GM18520 (cell line): ENCODE measurements around the gene CLIC3.
"Not testable (repeated sequence)": the region's sequence is repeated elsewhere in the genome, so short reads cannot be mapped to it uniquely, and the experiment has no call there.

ENCODE experiments used
- ATAC-seq: cut with Tn5 transposase; IDR thresholded peaks from one replicate; pipeline ENCODE4 v1.9.1; 2021; ENCODE audit not compliant: unreplicated experiment

CLIC3 gene, protein sequence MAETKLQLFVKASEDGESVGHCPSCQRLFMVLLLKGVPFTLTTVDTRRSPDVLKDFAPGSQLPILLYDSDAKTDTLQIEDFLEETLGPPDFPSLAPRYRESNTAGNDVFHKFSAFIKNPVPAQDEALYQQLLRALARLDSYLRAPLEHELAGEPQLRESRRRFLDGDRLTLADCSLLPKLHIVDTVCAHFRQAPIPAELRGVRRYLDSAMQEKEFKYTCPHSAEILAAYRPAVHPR

DNA sequence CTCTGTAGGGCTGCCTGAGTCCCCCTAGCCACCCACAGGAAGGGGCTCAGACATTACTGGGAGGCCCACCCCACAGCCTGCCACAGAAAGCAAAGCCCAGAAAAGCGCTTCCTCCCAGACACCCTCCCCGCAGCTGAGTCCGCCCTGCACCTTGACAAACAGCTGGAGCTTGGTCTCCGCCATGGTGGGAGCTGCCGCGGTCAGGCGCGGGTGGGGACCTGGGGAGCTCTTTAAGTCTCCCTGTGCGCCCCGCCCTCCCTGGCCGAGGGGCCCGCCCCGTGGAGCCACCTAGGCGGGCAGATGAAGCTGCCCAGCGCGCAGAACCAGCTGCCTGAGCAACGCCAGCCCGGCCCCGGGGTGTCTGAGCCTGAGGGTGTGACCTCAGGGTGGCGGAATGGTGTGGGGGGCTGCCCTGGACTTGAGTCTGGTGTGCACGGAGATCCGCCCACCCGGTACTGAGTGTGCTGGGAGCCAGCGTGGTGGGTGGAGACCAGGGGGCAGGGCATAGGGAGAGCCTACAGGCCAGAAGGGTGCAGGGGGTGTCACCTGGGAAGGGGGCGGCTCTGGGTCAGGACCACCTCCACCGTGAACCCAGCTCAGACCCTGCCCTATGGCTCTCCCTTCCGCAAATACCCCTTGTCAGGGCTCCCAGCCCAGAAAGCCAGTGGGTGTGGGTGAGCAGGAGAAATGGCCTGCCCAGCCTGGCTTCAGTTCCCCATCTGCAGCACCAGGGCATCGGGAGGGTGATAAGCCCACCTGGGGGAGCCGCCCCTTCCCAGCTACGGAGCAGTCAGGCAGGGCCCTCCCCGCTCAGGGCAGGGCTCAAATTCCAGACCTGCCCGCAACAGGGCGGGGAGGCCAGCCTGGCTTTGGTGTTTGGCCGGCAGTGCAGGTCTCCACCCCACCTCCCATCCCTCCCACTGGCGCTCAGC is at the start of gene CLIC3:
CLIC3 (minus strand) TSS at position 208 of the 932 bp plus-strand sequence; CDS start at position 183, 25 bp downstream.
- no peak for ATAC-seq

DNA sequence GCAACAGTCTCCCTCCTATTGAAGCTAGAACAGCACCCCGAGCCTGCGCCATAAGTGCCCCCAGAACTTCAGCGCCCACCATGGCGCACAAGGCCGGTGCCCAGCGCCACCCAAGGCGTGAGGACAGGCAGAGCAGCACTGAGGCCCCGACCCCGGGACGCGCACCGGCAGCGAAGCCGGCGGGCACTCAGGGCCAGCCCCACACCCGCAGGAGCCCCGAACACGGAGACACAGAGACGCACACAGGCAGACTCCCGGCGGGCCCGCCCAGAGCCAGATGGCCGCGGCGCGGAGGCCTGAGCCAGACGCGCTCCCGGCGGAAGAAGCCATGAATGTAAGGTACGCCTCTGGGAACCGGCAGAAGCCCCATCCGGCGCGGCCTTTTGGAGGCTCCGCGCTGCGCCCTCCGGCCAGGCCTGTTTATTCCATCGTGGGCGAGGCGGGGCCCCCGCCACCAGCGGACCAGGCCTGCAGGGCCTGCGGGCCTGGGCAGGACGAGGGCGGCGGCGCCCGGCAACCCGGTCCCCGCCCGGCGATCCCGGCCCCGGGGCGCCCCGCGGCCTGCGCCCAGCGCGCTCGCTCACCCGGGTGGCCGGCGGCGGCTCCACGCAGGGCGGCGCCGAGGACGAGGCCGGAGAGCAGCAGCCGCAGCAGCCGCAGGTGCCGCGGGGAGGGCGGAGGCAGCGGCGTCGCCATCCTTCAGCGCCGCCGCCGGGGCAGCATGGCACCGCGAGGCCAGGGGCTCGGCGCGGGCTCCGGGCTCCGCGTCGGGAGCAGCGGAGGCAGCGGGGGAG is 49.1 kb upstream of the CLIC3 start:
- no peak for ATAC-seq

DNA sequence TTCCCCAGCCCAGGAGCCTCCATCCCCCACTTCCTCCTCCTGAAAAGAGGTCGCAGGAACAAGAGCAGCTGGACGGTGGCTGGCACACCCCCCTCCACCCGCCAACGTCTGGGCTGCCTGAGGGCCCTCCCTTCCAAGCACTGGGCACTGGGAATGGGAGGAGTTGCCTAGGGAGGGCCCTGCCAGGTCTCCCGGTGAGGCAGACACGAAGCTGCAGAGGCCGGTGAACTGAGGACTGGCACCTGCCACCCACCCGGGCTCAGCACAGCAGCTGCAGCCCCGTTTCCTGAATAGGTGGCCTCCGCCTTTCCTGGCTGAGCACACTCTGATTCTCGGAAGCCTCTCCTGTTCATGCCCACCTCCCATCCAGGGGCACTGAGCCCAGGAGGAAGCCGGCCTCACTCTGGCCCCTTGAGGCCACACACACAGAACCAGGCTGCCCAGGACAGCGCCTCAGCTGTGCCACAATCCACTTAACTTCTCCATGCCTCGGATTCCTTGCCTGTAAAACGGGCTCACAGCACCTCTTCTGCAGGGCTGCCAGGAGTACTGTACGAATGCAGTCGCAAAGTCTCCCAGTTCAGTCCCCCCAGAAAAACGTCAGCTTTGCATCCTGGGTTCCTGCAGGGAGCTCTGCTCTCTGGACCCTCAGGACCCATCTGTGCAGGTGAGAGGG is 48.3 kb upstream of the CLIC3 start:
- ATAC-seq, result no peak

DNA sequence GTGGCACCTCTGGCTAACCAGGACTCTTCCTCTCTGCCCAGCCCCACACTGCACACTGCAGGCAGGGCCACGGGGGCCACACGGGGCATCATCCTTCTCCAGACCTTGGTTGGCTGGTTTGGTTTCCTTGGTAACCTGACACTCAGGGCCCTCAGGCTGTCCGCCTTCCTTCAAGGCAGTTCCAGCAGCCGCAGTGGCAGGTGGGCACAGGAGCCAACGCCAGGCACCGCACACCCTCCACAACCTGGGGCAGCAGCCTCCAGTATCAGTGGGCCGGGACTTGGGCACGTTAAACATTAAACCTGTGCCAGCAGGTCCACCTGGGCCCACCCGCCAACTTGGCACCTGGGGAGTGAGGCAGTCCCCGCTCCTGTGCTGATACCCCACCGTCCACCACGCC is 47.7 kb upstream of the CLIC3 start:
- ATAC-seq, result no peak

DNA sequence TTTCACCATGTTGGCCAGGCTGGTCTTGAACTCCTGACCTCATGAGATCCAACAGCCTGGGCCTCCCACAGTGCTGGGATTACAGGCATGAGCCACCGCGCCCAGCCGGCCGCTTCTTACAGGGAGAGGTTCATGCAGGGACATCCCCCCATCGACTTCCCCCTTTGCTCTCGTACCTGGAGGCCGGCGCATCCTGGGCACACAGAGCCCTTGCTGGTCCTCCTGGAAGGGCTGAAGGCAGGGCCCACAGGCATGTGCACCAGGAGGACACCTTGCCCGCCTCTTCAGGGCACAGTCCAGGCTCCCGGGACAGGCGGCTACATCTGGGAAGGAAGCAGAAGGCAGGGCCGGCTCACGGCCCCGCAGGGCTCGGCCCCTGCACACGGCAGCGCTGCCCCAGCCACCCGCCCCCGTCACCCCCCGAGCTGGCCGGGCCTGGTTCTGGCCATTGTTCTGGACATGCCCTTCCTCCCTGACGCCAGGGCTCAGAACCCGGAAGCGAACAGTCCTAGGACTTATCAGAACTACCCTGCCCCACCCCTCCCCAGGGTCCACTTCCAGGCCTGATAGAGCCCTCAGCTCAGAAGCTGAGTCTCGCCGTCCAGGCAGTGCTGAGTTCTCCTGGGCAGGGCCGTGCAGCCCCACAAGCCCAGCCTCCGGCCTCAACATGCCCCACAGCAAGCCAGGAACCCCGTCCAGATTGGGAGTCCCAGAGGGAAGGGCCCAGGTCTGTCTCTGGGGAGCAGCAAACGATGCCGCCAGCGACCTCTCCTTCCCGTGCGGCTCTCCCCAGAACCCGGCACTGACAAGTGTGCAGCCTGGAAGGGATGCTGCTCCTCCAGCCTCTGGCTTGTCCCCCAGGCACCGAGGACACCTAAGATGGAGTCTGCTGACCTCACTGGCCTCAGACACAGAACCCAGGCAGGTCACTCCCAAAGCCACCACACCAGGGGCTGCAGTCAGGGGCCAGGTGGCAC is 46.7 kb upstream of the CLIC3 start:
- ATAC-seq, result no peak

DNA sequence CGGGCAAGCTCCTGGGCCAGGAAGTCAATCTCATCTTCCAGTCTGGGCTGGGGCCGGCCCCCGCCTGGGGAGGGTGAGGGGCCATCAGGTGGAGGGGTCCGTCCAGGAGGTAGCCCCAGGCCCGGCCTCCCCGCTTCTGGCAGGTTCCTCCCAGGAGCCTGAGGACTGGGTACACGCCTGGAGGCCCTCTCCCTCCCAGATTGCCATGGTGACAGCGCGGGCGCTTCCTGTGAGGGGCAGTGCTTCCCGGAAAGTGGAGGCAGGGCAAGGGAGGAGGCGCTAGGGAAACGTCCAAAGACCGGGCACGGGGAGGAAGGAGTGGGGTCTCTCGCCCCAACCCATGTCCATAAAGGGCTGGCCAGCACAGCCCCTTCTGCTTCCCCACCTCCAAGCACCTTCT is 44.8 kb upstream of the CLIC3 start:
- no peak for ATAC-seq

DNA sequence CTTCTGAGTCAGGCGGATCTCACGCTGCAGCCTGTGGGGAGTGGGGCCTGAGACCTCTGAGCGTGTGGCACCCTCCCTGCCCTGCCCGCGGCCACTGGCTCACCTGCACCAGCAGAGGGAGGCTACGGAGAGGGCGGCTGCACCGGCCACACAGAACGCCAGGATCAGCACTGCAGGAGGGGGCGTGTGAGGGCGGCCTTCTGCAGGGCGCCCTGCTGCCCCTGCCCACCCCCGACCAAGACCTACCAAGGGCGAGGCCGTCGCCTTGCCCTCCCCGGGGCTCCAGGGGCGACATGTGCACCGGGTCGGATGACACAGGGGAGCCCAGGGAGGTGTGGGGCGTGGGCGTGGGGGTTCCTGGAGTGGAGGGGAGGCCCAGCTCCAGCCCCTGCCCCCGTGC is 44.2 kb upstream of the CLIC3 start:
- no peak for ATAC-seq

DNA sequence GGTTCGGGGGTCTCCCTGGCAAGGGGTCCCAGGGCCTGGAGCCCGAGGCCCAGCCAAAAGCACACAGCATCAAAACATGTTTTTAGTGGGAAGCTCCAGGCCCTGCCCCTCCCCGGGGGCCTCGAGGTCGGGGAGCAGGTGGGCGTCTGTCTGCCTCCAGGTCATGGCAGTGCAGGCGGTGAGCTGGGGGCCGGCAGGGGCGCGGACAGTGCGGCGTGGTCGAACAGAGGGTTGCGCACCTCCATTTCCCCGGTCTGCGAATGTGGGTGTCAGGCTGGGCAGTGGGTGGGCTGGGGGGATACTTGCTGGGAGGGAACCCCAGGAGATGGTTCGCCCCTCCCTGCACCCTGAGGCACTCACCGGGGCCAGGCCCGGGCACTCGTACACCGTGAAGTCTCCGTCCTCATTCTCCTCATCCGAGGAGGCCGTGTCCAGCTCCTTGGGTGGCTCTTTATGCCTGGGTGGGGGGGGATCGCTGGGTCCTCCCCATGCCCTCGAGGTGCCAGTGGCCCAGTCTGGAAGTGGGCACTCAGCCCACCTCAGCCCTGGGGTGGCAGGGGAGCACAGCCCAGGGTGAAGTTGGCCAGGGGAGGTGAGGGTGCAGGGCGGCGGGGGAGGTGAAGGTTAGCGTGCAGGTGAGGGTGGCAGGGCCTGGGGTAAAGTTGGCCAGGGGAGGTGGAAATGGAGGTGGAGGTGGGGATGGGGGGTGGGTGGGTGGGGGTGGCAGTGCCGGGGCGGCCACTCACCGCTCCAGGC is 43.4 kb upstream of the CLIC3 start:
- ATAC-seq, result no peak

DNA sequence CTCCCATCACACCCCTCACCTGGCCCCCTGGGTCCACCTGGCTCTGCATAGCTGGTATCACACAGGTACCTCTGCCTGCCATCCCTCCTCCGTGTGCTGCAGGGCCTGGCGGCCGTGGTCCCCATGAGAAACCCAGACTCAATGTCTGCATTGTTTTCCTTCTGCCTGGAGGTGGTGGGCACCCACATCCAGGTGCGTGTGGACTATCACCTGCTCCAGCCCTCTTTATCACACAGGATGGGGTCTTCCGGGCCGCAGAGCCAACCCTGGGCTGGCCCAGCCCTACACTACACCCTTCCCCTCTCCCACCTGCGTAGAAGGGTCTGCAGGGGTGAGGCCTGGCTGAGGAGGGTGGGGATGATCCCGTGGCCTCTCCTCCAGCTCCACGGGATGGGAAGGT is 42.5 kb upstream of the CLIC3 start:
- no peak for ATAC-seq

DNA sequence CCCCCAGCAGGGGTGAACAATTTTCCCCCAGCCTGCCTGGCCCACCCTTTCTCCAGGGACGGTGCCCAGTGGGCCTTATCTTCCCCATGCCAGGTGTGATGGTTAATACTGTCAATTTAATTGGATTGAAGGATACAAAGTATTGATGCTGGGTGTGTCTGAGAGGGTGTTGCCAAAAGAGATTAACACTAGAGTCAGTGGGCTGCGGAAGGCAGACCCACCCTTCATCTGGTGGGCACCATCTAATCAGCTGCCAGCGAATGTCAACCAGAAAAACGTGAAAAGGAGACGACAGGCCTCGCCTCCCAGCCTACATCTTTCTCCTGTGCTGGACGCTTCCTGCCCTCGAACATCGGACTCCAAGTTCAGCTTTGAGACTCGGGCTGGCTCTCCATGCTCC is 41.1 kb upstream of the CLIC3 start:
- no peak for ATAC-seq

DNA sequence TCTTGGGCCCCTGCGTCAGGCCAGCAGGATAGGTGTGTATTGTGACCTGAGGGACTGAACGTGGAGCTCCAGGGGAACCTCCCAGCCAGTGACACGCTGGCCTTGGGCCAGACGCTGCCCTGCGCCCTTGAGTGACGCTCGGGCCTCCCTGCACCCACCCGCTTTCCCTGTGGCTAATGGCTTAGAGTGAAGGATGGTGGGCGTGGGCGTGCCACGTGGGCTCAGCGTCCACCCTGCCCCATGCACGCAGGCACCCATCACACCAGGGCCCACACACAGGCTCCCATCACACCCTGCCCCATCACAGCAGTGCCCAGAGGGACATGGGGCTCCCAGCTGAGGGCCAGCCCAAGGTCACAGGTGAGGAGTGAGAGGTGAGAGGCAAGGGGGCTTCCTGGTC is 40.7 kb upstream of the CLIC3 start:
- no peak for ATAC-seq

DNA sequence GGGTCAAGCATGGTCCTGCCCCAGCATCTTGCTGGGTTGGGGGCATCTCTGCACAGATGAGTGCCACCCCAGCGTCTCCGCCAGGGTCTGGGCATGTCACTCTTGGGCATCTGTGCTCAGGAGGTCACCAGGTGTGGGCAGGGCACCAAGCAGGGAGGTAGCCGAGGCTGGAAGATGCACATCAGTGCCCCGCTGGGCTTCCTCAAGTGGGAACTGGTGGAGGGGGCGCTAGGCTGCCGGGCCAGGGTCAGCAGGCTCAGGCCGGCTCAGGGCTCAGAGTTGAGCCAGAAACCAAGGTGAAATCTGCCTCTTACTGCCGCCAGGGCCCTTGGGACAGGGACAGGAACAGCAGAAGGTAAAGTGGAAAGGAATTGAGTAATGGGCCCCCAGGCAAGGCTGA is 39.6 kb upstream of the CLIC3 start:
- no peak for ATAC-seq

DNA sequence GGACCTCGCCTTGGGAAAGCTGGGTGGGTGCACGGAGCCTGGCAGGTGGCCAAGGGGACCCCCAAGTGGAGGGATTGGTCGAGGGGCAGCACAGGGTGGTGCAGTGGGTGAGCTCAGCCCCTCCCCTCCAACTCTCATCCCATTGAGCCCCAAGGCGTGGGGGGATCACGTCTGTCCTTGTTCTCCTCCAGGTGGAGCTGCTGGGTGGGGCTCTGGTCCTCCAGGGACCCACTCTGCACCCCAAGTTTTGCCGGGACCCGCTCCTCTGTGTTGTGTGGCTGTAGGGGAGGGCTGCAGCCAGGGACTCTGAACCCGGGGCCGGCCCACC is 39.1 kb upstream of the CLIC3 start:
- no peak for ATAC-seq

DNA sequence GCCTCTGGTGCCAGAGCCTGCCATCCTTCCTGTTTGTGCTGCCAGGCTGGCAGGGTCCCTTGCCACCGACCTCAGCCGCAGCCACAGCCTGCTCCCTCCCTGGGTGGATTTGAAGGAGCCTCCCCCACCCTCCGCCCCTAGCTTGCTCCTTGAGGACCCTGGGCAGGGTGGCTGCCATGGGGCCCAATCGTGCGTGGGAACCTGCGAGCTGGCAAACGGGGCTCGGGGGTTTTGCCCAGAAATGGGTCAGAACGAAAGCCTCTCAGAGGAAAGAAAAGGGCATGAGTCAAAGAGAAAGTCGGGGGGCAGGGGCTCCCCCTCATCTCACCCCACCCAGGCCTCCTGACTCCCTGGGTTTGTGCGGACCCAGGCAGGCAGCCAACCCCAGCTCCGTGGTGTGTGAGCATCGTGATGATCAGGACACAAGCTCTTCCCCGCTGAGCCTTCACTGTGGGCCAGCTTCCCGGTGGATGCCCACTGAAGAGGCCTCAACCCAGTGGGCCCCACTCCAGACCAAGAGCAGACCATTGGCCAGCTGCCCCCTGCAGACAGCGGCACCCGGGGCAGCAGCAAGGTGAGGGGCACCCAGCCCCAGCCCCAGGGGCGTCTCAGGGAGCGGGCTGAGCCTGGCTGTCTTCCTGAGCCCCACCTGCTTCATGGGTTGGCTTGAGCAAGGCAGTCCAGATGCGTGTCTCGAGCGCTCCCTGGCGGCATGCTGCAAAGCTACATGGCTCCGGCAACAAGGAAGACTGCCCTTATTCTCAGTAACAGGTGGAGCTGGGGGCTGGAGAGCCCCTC is 38.5 kb upstream of the CLIC3 start:
- ATAC-seq, result peak; percentile 48

DNA sequence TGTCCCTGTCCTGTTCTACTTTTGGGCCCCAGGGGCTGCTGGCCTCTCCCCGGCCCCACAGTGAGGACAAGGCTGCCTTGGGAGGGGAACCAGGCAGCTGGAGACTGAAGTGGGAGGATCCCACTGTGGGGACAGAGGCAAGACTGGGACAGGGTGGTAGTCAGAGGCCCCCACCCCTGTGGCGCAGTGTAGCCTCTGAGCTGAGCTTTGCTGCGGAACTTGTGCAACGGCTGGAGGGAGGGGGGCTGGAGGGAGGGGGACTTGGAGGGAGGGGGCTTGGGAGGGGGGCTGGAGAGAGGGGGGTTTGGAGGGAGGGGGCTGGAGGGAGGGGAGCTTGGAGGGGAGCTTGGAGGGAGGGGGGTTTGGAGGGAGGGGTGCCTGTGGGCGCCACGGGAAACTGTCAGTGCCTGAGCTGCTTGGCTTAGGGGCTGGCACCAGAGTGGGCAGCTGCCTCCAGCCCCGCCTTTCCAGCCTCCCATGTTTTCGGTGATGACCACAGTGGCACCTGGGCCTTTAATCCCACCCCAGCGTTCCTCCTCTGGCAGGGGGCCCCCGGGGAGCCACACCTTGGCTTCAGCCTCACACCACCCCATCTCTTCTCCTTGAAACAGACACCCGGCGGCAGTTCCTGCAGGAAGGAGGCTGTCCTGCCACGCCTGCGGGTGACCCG is 37.8 kb upstream of the CLIC3 start:
- no peak for ATAC-seq

DNA sequence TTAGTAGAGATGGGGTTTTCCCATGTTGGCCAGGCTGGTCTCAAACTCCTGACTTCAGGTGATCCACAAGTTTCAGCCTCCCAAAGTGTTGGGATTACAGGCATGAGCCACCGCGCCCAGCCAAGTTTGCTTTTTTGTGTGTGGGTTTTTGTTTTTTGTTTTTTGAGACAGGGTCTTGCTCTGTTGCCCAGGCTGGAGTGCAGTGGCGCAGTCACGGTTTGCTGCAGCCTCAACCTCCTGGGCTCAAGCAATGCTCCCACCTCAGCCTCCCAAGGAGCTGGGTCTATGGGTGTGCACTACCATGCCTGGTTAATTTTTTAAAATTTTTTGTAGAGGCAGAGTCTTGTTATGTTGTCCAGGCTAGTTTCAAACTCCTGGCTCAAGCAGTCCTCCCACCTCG is 37.1 kb upstream of the CLIC3 start:
- not testable (repeated sequence) for ATAC-seq

DNA sequence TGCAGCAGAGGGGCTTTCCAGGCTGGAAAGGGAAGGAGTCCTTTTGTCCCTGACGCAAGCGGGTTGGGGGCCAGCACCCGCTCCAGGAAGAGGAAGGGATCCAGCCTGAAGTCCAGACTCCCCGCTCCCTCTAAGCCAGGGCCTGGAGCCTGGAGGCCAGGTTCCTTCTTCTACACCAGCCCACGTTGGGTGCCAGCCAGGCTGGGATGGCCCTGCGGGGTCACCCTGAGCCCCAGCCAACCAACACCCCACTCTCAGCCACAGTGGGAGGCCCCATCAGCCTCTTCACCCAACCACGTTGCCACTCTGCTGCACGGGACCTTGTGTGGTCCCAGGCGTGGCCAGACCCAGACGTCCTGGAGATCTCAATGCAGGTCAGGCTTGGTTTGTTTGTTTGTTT is 36.5 kb upstream of the CLIC3 start:
- ATAC-seq, result no peak
